NOMO-1 treated with dmso at 0.1 percent for 144 hours (cell line): ENCODE measurements around the gene SP5.
"Not testable (repeated sequence)": the region's sequence is repeated elsewhere in the genome, so short reads cannot be mapped to it uniquely, and the experiment has no call there.

Source experiments
- DNase-seq: peaks from one replicate; lab custom pipeline; 2025; ENCODE audit not compliant: unreplicated experiment; lab: John Stamatoyannopoulos, UW

SP5 gene

DNA sequence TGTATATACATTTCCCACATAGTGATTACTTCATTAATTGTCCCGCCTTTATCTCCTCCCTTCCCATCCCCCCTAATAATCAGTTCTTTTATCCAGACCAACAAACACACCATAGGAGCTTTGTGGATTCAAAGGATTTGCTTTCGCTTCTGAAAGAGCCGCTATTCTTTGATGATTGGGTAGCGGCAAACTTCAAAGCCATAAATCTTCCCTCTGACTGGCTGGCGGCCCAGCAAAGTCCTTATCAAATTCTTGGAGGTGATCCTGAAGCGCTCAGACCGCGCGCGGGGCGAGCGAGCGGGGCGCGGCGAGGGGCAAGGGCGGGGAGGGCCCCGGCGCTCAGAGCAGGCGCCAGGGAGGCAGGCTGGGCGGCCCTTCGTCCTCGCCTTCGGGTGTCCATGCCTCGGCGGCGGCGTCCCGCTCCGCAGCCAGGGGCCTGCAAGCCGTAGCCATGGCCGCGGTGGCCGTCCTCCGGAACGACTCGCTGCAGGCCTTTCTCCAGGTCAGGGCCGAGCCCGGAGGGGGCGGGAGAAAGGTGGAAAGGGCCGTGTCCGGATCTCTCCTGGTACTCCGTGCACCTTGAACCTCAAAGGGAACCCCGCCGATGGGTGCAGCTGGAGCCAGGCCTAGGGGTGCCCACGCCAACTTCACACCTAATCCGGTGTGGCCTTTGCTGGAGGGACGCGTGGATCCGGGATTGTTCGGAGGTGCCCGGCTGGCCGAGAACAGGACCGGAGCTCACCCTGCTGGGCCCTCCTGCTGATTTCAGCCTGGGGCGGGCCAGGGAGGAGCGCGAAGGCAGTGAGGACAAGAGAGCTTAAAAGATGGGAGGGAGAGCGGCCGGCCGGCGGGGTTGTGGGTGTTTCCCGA lies at the start of gene SP5:
SP5 (plus strand) TSS at position 276 of the 870 bp plus-strand sequence; CDS start at position 452, 176 bp downstream.
- no peak for DNase-seq

DNA sequence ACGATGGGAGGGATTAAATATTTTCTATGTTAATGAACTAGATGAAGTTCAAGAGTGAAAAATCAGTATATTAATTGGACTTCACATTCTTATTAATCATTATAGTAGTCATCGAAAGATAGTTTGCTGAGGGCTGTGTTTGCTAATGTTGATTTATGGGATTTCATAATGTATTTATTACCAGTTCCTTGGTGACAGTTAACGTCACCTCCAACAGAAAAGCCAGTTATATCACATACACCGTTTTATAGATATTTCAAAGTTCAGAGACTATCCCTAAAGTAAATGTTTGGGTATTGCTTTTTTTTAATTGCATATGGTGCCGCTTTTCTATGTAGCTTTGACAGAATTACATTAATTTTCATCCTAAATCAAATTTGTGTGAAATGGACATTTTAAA lies 49.4 kb upstream of the SP5 start:
- DNase-seq: no peak

DNA sequence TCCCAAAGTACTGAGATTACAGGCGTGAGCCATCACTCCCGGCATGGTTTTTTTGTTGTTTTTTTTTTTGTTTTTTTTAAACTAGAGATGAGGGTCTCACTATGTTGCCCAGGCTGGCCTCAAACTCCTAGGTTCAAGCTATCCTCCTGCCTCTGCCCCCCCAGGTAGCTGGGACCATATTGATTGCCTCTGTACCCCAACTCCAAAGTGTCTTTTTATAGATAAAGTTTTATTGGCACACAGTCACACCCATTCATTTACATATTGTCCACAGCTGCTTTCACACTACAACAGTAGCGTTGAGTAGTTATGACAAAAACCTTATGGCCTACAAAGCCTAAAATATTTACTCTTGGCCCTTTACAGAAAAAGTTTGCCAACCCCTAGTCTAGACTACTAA lies 45.2 kb upstream of the SP5 start:
- DNase-seq: no peak

DNA sequence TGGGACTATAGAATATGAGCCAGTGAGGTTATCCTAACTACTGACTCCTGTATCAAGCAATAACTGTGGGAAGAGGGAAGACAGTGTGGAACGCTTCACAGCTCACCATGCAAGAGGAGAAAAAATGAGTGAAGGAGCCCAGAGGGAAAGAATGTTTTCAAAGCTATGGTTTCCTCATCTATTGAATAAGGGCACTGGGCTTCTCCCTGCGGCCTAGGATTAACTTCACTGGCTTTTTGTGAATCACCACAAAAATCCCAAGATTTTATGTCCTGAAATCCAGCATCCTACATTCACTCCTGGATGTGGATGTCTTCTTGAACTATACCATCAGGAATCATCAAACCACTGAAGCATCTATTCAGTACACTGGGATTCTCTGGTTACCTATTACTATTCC lies 44.5 kb upstream of the SP5 start:
- no peak for DNase-seq

DNA sequence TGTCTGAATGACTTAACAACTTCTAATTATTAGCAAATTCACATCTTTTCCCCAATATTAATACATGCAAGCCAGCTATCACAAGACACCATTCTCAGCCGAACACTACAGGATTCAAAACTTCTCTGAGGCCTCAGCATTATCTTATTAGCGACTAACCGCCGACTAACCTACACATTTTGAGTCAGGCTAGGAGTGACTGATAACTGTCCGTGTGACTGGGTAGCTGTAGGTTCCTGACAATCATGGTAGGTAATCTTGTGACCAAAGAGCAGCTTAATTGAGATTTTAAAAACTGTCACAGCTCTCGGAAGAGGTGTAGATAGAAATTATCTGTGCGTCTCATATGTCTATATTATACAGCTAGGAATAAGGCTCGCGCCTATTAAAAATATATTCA lies 44.1 kb upstream of the SP5 start:
- no peak for DNase-seq

DNA sequence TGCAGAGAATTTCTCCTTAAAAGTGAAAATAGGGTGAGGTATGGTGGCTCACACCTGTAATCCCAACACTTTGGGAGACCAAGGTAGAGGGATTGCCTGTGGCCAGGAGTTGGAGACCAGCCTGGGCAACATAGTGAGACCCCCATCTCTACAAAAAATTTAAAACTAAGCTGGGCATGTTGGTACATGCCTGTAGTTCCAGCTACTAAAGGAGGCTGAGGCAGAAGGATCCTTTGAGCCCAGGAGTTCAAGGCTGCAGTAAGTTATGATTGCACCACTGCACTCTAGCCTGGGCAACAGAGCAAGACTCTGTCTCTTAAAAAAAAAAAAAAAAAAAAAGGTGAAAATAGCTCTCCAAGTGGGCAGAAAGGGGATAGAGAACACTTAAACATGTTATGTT lies 40.9 kb upstream of the SP5 start:
- not testable (repeated sequence) for DNase-seq

DNA sequence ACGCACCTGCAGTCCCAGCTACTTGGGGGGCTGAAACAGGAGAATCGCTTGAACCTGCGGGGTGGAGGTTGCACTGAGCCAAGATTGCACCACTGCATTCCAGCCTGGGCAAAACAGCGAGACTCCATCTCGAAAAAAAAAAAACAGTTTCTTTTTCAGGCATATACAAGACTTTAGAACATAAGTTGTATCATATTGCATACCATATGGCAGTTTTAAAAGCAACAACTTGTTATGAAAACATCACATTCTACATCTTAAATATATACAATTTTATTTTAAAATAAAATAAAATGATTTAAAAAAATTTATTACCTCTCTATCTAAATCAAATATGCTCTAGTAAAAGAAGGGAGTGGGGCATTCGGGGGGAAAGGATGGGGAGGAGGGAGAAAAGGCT lies 39.4 kb upstream of the SP5 start:
- DNase-seq: no peak

DNA sequence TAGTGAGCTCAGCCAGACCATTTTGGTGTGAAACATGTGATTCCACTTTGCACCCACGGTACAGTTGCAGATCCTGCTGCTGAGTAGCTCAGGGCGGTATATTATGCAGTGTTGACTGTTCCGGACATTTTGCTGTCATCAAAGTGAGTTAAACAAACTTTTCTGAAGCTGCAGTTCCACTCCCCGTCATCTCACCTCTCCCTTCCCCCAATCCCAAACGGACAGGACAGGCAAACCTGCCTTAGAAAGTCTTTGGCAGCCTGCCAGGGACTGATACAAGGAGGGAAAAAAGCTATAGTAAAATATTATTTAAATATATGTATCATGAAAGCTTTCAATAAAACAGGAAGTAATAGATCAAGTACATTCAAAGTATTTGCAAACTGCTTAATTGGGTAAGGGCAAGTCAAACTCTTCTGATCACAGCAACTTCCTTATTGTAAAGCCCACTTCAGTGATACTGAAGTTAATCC lies 35.5 kb upstream of the SP5 start:
- DNase-seq: peak; percentile 59

DNA sequence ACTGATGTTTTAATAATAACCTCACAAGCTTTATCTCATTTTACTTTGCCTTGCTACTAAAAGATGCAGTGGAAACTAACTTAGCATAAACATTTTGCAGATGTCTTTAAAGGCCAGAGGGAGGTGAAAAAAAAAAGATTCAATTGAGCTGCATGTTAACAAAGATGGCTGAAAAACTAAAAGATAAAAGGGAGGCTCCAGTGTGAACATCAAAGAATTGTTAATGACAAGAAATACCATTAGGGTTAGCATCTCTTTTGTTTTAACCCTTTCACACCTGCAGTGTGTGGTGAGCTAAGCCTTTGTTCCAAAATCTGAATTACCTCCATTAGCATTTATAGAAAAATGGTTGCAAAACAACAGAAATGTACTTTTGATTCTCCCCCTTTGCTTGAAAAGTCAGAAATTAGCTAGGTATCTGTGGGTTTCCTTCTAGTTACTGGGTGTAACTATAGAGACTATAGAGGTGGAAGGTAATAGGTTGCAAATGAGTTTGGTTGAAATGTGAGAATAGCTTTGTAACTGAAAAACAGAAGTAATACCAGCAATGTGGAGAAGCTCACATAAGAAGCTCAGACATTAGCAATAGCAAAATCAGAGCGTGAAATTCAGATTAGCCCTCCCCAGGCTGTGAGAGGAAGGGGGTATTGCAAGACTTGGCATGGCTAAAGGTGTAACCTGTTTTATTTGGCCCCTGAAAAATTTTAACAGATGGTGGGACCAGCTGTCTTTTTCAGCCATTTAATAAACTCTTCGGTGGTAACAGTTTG lies 34.8 kb upstream of the SP5 start:
- DNase-seq: no peak

DNA sequence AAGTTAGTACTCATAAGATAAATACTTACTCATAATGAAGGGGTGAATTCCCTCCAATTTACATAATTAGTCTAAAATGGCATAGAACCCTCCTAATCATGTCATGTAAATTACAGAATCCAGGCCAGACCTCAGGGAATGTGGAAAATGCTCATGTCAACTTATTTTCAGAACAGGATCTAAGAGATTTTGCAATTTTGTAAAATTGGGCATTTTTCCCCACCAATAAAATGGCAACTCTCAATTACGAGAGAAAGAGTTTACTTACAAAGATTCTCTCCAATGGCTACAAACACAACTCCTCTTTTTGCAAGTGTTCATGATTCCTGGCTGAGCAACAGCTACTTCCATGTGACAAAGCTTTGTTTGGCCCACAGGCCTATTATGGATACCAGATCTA lies 33.8 kb upstream of the SP5 start:
- no peak for DNase-seq

DNA sequence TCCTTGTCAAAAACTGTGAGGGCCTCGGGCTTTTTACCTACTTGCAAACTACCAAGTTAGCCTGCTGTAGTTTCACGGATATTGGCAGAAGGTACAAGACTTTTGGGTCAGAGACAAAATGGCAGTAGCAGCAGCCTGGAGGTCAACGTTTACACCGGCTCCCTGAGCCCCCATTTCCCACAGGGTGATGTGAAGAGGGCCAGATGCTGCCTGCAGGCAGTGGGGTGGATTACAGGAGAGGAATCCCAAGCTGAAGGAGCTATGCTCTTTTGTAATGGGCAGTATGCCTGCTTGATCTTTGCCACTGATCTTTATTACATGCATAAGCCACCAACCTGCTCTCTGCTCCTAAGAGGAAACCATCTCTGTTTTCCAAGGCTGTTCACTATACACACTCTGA lies 29.5 kb upstream of the SP5 start:
- DNase-seq: no peak

DNA sequence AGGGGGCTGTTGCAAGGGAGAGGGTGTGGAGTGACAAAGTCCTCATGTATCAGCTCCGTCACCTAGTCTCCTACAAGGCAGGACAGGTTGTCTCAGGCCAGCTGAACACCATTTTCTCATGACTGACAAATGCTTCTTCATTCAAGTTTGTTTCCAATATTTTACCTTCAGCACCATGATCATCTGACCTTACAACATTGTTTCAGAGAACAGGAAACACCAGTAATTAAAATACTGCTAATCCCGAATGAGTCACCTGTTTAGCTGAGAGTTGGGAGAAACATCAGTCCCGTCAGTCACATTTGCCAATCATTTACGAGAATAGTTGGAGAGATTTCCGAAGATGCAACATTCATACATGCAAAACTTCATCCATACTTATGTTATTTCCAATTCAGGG lies 25.7 kb upstream of the SP5 start:
- DNase-seq: no peak

DNA sequence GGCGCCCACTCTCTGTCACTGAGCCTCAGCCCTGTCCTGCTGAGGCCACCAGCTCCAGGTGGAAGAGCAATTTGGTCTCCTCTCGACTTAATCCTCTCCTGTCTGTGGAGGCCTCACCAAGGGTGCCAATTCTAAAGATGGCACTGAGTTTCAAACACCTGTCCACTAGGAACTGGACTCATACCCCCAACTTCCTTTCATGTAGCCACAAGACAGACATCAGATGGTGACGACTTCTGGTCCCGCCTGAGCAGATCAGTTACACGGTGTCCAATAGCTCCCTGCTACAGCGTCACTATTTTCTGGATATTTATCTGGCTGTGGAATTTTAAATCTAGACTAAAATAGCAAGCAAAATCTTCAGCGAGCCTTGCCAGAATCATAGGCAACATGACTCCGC lies 24.5 kb upstream of the SP5 start:
- DNase-seq: no peak

DNA sequence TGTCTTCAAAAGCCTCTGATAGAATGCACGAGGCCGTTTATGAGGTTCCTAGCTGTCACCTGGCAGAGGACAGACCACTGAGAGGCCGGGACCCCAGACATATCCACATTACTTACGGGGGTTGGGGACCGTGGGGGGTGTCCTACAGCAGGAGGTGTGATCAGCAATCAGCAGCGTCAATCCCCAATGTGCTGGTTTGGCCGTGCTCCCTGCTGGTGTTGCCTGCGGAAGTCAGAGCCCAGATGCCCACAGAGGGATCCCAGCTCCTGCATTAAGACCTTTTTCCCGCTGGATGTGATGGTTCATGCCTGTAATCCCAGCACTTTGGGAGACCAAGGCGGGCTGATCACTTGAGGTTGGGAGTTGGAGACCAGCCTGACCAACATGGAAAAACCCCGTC lies 20.8 kb upstream of the SP5 start:
- no peak for DNase-seq

DNA sequence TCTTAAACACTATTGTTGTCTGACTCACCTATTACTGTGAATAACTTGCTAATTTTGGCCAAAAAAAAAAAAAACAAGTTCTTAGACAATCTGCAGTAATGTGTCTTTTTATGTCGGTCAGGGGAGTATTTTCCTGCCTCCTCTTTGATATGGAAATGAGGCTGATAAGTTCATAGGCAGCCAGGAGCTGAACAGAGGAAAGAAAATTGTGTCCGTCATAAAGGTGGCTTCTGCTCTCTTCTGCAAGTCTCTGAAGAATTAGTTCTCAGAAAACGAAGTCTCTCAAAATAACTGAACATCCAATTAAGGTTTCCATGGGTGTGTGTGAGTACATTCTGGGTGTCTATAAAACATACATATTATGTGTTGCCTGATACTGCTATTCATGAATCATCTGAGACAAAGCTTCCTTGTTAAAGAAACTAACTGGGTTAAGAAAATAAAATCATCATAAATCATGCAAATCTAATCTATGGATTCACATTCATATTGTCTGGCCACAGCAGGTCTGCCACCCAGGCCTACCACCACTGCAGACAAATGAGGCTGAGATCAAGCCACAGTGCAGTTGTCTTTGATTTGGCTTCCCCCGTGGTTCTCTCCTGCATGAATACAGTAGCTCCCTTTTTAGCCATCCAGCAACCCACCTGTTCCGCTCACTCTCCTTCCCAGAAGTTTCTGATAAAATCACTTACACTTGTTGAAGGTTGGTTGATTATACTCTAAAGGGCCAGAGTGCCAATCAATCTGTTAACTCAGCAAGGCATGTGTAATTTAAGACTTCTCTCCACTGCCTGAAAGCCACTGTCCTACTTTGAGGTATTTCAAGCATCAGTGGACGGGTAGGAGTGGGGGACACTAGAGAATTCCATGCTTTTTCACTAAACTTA lies 19.4 kb upstream of the SP5 start:
- DNase-seq: no peak

DNA sequence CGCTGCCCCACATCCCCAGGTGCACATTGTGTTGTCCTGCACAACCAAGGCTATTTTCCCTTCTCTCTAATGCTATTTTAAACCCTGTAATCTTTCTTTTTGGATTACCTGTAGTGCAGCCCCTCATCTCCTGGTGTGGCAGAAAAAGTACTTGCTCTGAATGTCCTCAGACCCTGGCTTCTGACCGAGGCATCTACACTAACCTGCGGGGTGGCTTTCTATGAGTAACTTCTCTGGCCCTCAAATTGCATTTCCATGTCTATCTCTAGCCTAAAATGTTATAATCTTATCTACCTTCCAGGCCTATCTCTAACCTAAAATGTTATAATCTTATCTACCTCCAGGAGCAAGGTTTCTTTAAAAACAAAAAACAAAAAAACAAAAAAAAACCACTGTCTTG lies 18.2 kb upstream of the SP5 start:
- no peak for DNase-seq

DNA sequence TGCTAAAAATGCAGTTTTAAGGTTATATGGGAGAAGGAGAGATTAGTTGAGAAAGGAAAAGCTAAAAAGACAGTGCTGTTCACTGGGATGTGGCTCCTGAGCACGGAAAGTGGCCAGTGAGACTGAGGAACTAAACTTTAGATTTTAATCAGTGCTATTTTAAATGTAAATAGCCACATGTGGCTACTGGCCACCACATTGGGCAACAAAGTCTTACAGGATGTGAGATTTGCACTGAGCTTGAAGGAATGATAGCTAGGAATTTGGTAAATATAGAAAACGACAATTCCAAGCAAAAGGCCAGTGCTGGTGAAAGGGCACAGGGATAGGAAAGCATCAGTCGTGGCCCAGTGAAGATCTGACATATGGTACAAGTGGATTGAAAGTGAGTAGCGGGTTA lies 14.1 kb upstream of the SP5 start:
- DNase-seq: no peak

DNA sequence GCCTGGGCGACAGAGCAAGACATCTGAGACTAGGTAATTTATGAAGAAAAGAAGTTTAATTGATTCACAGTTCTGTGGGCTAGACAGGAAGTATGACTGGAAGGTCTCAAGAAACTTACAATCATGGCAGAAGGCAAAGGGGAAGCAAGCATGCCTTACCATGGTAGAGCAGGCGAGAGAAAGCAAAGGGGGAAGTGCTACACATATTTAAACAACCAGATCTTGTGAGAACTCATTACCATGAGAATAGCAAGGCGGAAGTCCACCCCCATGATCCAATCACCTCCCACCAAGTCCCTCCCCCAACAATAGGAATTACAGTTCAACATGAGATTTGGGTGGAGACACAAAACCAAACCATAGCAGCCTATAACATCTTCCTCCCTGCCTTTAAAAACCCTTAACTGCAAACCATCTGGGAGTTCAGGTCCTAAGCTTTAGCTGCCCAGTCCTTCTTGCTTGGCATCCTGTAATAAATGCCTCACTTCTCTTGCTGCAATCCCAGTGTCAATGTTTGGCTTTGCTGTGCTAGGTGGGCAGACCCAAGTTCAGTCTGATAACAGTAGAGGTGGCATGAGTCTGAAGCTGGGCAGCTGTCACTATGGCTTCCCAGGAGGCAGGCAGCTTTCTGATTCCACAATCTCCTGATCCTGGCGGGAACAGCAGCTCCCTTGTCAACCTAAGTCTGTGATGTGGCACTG lies 11.2 kb upstream of the SP5 start:
- DNase-seq: peak; percentile 15

DNA sequence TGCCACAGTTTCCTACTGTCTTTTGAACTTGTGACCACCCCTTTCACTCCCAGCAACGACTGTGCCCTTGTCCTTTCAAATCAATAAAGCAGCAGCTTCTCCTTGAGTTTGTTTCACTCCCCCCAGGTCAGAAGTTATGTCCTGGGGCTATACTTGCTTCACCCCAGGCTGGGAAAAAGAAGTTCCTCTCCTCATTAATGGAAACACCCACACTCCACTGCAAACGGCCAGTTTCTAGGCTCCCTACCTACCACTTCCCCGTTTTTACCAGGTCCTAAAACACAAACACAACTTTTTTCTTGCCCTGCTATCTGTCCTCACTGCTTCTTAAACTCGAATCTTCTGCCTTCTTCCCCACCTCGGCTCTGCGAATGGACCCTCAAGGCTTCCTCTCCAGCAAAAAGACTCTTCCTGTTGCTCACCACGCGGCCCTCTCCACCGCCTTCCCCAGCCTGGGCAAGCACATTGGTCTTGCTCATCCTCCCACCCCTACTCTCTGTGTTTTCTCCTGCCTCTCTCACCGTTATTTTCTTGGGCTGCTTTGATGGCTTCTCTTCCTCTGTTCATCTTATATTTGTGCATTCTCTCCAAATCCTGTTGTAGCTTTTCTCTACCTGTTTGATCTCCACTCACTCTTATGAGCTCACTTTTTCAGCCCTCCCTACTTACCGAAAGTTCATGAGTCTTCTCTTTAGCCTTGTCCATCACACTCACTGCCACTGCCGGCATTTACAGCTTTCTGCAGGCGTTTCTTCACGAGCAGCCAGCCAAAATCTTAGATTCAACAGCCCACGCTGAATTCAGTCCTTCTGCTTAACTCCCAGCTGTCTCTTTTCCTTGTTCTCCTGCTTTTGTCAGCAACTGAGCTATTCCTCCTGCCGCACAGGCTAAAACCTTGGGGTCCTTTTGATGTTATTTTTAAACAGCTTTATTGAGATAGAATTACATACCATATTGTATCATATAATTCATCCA lies 7.0 kb upstream of the SP5 start:
- DNase-seq: no peak

DNA sequence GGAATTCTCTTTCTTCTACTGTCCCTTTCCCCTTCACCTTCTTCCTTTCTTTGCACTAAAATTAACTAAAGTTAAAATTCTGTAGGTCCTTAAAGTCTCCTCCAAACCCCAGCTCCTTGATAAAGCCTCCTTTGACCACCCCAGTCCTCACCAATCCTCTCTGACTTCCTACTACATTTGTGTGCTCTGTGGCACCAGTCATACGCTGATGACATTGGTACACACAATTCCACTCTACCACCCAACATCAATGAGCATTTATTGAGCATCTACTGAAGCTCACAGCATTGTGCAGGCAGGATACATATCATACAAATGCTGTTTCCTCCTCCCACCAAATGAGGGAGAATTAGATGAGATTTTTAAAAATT lies 4.5 kb upstream of the SP5 start:
- no peak for DNase-seq
